GM18498 (cell line): ENCODE results near the gene RIMKLA.

ENCODE experiments used
- ATAC-seq: cut with Tn5 transposase; IDR thresholded peaks from one replicate; pipeline ENCODE4 v1.9.1; 2021; ENCODE audit warnings: mild to moderate bottlenecking, moderate library complexity; ENCODE audit not compliant: unreplicated experiment

The RIMKLA gene

GRCh38 chr1:42424201-42424600 lies 43.6 kb downstream of the RIMKLA start:
- no peak for ATAC-seq

- ATAC-seq = no peak
These were observed 46.6 kb downstream of the RIMKLA start for GRCh38 chr1:42427240-42427639.

- ATAC-seq = no peak
These were observed 49.0 kb downstream of the RIMKLA start for GRCh38 chr1:42429603-42430002.

DNA sequence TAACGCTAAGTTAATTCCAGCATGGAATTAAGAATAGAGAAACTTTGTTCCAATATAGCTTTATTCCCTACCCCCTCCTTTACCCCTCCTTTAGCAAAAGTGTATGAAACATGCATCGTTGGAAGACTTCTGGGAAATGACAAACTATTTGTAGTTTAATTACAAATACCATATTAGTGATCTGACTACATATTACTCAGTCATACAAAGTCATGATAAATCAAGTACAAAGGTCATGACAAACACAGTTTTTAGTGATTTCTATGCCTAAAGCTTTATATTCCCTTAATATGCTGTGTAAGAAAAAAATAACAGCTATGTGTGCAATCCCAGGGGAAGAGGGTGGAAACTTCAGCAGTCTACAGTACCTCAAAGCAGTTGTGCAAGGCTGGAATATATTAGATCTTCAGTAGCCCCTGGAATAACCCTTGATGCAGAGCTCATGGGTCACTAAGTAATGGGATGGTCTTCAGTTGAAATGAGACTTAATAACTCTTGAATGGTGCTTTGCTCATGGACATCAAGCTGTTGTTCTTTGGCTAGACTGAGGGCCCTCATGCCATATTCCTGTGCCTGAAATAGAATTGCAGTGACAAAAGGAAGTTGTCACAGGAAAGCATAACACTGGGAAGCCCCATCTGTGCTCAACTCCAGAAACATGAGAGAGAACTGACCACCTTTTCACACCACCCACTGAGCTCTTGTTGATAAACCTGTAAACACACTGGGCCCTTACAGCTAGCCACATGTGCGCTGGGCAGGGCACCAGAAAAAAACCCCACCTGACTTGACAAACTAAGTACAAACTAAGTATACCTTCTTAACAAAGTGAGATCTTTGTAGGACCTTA lies 49.9 kb downstream of the RIMKLA start:
- ATAC-seq = no peak

GRCh38 chr1:42431514-42431913 lies 50.9 kb downstream of the RIMKLA start:
- ATAC-seq = no peak

DNA sequence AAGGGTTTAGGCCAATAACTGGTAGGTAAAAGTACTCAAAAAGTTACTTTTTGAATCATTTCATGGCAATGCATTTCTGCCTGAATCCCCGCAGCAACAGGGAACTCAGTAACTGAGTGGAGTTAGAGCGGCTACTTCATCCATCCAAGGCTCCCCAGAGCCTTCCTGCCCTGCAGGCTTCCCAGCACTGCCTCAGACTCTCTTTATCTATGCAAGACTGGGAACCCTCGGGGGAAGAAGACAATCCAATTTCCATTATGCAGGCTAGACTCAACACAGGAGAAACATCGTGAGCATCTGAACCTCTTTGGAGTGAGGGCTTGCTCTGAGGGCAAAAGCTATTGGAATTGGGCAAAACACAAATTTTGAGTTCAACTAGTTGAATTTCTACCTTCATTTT lies 52.1 kb downstream of the RIMKLA start:
- ATAC-seq = no peak

DNA sequence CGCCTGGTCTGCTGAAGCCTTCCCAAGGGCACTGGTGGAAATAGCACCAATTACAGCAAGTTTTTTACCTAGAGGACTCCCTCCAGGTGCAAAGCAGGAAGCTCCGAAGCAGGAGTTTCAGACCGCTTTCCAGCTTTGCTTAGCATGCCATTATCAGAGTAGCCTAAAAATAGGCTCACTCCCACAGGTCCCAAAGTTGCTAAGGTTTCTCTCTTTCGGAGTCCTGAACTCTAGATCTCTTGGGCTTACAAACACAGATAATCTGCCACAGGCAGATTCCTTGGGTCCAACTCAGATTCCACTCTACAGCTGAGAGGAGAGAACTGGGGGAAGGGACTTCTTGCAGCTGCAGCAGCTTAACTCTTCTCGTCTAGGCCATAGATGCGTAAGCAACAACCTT lies 52.8 kb downstream of the RIMKLA start:
- ATAC-seq = no peak

GRCh38 chr1:42434340-42434739 lies 53.7 kb downstream of the RIMKLA start:
- no peak for ATAC-seq

DNA sequence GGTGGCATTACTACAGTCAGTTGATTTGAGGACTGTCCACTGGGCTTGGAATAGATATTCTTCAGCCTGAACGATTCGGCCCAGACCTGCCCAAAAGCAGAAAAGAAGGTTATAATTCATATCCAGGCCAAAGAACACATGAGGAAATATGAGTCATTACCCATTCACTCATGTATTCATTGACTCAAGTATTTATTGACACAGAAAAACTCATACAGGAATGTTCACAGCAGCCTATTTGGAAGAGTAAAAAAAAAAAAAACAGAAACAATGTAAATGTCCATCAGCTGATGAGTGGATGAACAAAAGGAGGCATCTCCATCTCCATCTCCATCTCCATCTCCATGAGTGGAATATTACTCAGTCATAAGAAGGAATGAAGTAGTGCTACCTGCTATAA lies 59.3 kb downstream of the RIMKLA start:
- ATAC-seq = no peak

GRCh38 chr1:42442662-42443061 lies 62.1 kb downstream of the RIMKLA start:
- ATAC-seq = no peak

DNA sequence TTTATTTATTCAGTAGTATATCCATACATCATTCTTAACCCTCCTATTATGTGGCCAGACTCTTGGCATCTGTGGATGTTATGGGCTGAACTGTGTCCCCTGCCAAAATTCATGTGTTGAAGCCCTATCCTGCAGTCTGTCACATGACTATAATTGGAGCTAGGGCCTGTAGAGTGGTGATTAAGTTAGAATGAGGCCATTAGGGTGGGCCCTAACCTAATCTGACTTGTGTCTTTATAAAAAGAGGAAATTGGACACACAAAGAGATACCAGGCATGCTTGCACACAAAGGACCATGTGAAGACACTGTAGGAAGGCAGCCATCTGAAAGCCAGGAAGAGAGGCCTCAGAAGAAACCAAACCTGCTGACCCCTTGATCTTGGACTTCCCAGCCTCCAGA lies 68.7 kb downstream of the RIMKLA start:
- no peak for ATAC-seq

- ATAC-seq = no peak
These were observed 69.5 kb downstream of the RIMKLA start for GRCh38 chr1:42450061-42450460.

DNA sequence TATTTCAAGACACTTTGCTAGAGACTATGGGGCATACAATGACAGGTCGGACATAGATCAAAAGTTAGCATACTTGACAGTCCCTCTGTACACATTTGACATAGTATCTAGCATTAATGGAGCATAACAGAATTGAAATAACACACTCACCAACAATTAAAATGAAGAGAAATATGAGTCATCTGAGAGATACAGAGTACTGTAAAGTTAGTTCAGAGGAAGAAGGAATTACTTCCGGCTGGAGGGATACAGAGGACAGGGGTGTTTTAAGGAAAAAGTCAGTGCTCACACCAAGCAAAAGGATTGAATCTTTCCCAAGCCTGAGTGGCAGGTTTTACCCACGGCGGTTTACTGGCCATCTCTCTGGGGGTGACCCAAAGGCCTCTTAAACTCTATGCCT lies 72.8 kb downstream of the RIMKLA start:
- ATAC-seq = no peak

- ATAC-seq = no peak
These were observed 73.8 kb downstream of the RIMKLA start for GRCh38 chr1:42454403-42454802.

- peak; percentile 91 for ATAC-seq
These were observed 75.6 kb downstream of the RIMKLA start, which contains the start of the genes PPCS and ZMYND12 for GRCh38 chr1:42456010-42456753. TSS of gene PPCS (plus strand) at chr1:42456543. CDS start at chr1:42456566, 23 bp downstream. TSS of gene ZMYND12 (minus strand) at chr1:42456022. CDS start at chr1:42455997, 25 bp downstream.

DNA sequence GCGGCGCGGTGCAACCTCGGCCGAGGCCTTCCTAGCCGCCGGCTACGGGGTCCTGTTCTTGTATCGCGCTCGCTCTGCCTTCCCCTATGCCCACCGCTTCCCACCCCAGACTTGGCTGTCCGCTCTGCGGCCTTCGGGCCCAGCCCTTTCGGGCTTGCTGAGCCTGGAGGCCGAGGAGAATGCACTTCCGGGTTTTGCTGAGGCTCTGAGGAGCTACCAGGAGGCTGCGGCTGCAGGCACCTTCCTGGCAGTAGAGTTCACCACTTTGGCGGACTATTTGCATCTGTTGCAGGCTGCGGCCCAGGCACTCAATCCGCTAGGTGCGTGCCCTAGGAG lies 76.1 kb downstream of the RIMKLA start:
- peak; percentile 58 for ATAC-seq

GRCh38 chr1:42461196-42461595 lies 80.6 kb downstream of the RIMKLA start:
- ATAC-seq = no peak

DNA sequence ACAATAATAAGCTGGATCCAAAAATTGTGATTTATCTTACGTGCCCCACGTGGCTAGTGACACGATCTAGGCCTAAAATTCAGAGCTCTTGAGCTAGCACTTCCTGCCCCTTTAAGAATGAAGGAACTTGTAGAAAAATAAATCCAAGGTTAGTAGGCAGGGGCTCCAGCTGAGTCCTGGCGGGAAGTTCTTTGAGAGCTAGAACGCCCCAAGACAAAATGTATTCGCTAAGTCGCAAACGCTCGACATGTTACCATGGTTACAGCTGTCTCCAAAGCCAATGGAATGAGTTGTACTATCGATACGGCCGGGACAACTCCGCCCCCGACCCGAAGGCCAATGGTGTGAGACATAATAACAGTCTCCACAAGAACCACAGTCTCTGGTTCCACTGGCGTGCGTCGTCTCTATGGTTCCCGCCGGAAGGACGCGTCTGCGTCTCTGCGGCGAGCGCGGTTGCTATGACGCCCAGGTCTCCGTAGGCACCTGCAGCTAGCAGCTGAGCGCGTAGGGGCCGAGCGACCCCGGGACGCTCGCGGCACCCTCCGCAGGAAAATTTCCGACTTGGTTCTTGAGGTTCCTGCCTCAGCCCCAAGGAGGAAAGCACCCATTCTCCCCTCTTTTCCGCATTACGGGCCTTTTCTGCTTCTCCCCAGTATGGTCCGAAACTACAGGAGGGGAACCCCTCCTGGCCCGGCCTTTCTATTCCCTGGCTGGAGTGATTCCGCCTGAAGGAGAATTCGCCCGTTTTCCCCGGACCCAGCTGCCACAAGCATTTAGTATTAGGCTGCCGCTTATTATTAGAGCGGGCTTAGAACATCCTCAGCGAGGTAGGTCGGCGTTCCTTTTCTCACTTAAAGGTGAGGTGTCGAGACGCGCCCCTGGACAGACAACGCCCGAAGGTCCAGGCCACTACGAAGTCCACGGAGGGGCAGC lies 82.5 kb downstream of the RIMKLA start, which contains the start of gene CCDC30:
Gene CCDC30 (plus strand): TSS at position 459 of the 936 bp plus-strand sequence. CDS start 17,266 bp downstream, outside the sequence.
- peak; percentile 99 for ATAC-seq

DNA sequence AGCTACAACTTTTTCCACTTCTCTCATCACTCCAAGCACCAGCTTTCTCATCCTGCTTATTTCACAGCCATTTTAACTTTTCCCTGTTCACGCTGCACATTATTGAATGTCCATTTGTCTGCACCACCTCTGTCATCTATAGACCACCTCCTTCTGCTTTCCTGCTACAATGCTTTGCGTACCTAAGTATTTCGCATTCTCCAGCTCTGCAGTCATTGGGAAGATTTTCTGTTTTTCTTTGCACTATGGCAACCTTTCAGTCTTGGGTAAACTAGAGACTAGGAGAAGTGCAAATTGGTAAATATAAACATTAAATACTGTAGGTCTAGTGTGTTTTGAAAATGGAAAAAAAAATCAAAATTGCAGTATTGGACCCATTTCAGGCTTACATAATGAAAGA lies 83.3 kb downstream of the RIMKLA start:
- no peak for ATAC-seq

GRCh38 chr1:42466030-42466429 lies 85.4 kb downstream of the RIMKLA start:
- ATAC-seq = no peak

- no peak for ATAC-seq
These were observed 89.1 kb downstream of the RIMKLA start for GRCh38 chr1:42469727-42470126.
